Stimulated activated CD8-positive, alpha-beta memory T cell treated with anti-CD3 and anti-CD28 coated beads, Interleukin-4, amount 100 ng/mL, for 48 hours (primary cell): ENCODE measurements around the gene LTBP1.
"Not testable (repeated sequence)": the region's sequence is repeated elsewhere in the genome, so short reads cannot be mapped to it uniquely, and the experiment has no call there.

Experiments used
- DNase-seq: peaks from one replicate; pipeline ENCODE4 v3.0.0-alpha.2; 2020

The LTBP1 gene

GRCh38 chr2:33051586-33052360 lies 105.0 kb downstream of the LTBP1 start:
- DNase-seq = no peak

GRCh38 chr2:33052361-33052735 lies 105.6 kb downstream of the LTBP1 start:
- no peak for DNase-seq

- DNase-seq = not testable (repeated sequence)
Observed at GRCh38 chr2:33052795-33053194, 106.0 kb downstream of the LTBP1 start.

GRCh38 chr2:33056170-33056569 lies 109.4 kb downstream of the LTBP1 start:
- DNase-seq = no peak

- not testable (repeated sequence) for DNase-seq
Observed at GRCh38 chr2:33057307-33058028, 110.7 kb downstream of the LTBP1 start.

GRCh38 chr2:33058716-33059470 lies 112.1 kb downstream of the LTBP1 start:
- no peak for DNase-seq

GRCh38 chr2:33059471-33060156 lies 112.9 kb downstream of the LTBP1 start:
- no peak for DNase-seq

GRCh38 chr2:33060405-33060804 lies 113.7 kb downstream of the LTBP1 start:
- DNase-seq = no peak

- DNase-seq = no peak
Observed at GRCh38 chr2:33062665-33063250, 116.0 kb downstream of the LTBP1 start.

GRCh38 chr2:33064349-33064801 lies 117.6 kb downstream of the LTBP1 start:
- no peak for DNase-seq

- DNase-seq = no peak
Observed at GRCh38 chr2:33067598-33067997, 120.8 kb downstream of the LTBP1 start.

GRCh38 chr2:33068261-33068660 lies 121.5 kb downstream of the LTBP1 start:
- no peak for DNase-seq

- DNase-seq = peak; percentile 63
Observed at GRCh38 chr2:33069894-33070651, 123.3 kb downstream of the LTBP1 start.

- no peak for DNase-seq
Observed at GRCh38 chr2:33071591-33071990, 124.8 kb downstream of the LTBP1 start.

- no peak for DNase-seq
Observed at GRCh38 chr2:33072614-33073013, 125.9 kb downstream of the LTBP1 start.

GRCh38 chr2:33073018-33073417 lies 126.3 kb downstream of the LTBP1 start:
- no peak for DNase-seq

- no peak for DNase-seq
Observed at GRCh38 chr2:33074197-33074596, 127.4 kb downstream of the LTBP1 start.

GRCh38 chr2:33077311-33077710 lies 130.6 kb downstream of the LTBP1 start:
- no peak for DNase-seq

- no peak for DNase-seq
Observed at GRCh38 chr2:33077844-33078243, 131.1 kb downstream of the LTBP1 start.

GRCh38 chr2:33081691-33082090 lies 134.9 kb downstream of the LTBP1 start:
- DNase-seq = no peak

- no peak for DNase-seq
Observed at GRCh38 chr2:33083699-33084387, 137.1 kb downstream of the LTBP1 start.
